ENCODE measurements around the gene FAM83F.

FAM83F gene

GRCh38 chr22:40037320-40037719 is 42.6 kb downstream of the FAM83F start:
- Histone ChIP-seq H4K20me1 (ENCODE audit: insufficient read depth, low read length) (no peaks in the 10 kb centered on the region), H3K36me3 (replicated peaks; ENCODE audit: low read depth, low read length) (no peaks in the 10 kb centered on the region), H3K27ac (ENCODE audit: low read length) (no peak overlapping the region), H2AFZ (ENCODE audit: low read depth, low read length) (no peak overlapping the region), H3K4me1 (ENCODE audit: low read length) (no peaks in the 10 kb centered on the region; the same call in none of the 2 replicates), H3K79me2 (ENCODE audit: low read length) (no peaks in the 10 kb centered on the region), H3K9ac (ENCODE audit: low read length) (no peak overlapping the region), H3K9me3 (ENCODE audit: insufficient read depth, low read length) (no peaks in the 10 kb centered on the region), H3K4me2 (ENCODE audit: low read length) (no peak overlapping the region), H3K4me3 (ENCODE audit: low read length) (no peak overlapping the region), H3K27me3 (ENCODE audit: low read depth, low read length) (peaks cover 38% of the 10 kb centered on the region)
- TF ChIP-seq CTCF (IDR thresholded peaks at IDR 0.05; ENCODE audit: low read depth, low read length) (no peak), EZH2phosphoT487 (IDR thresholded peaks at IDR 0.05; ENCODE audit: low read depth) (no peak)

- Histone ChIP-seq H3K27me3 (ENCODE audit: low read depth, low read length) (peaks cover 36% of the 10 kb centered on the region), H3K4me3 (ENCODE audit: low read length) (no peak overlapping the region), H3K9ac (ENCODE audit: low read length) (no peak overlapping the region), H3K36me3 (replicated peaks; ENCODE audit: low read depth, low read length) (no peaks in the 10 kb centered on the region), H3K79me2 (ENCODE audit: low read length) (no peaks in the 10 kb centered on the region), H2AFZ (ENCODE audit: low read depth, low read length) (no peak overlapping the region), H3K4me1 (ENCODE audit: low read length) (peaks cover 8% of the 10 kb centered on the region), H4K20me1 (ENCODE audit: insufficient read depth, low read length) (no peaks in the 10 kb centered on the region), H3K9me3 (ENCODE audit: insufficient read depth, low read length) (no peaks in the 10 kb centered on the region), H3K4me2 (ENCODE audit: low read length) (no peak overlapping the region), H3K27ac (ENCODE audit: low read length) (no peak overlapping the region)
- TF ChIP-seq CTCF (IDR thresholded peaks at IDR 0.05; ENCODE audit: low read depth, low read length): no peak
- TF ChIP-seq EZH2phosphoT487 (IDR thresholded peaks at IDR 0.05; ENCODE audit: low read depth): no peak
These were observed 44.8 kb downstream of the FAM83F start for GRCh38 chr22:40039482-40040115.

GRCh38 chr22:40040927-40041326 is 46.2 kb downstream of the FAM83F start:
- peaks cover 33% of the 10 kb centered on the region for H3K27me3 ChIP-seq (ENCODE audit: low read depth, low read length)
- H3K4me3 ChIP-seq (ENCODE audit: low read length): no peak overlapping the region
- no peak overlapping the region for H3K27ac ChIP-seq (ENCODE audit: low read length)
- no peaks in the 10 kb centered on the region for H3K9me3 ChIP-seq (ENCODE audit: insufficient read depth, low read length)
- peaks cover 6% of the 10 kb centered on the region for H3K79me2 ChIP-seq (ENCODE audit: low read length)
- H4K20me1 ChIP-seq (ENCODE audit: insufficient read depth, low read length): no peaks in the 10 kb centered on the region
- TF ChIP-seq CTCF (IDR thresholded peaks at IDR 0.05; ENCODE audit: low read depth, low read length) (no peak), EZH2phosphoT487 (IDR thresholded peaks at IDR 0.05; ENCODE audit: low read depth) (no peak)
- H2AFZ ChIP-seq (ENCODE audit: low read depth, low read length): no peak overlapping the region
- H3K4me1 ChIP-seq (ENCODE audit: low read length): peaks cover 11% of the 10 kb centered on the region
- H3K9ac ChIP-seq (ENCODE audit: low read length): no peak overlapping the region
- no peak overlapping the region for H3K4me2 ChIP-seq (ENCODE audit: low read length)
- no peaks in the 10 kb centered on the region for H3K36me3 ChIP-seq (replicated peaks; ENCODE audit: low read depth, low read length)

GRCh38 chr22:40041366-40042137 is 46.8 kb downstream of the FAM83F start:
- TF ChIP-seq EZH2phosphoT487 (IDR thresholded peaks at IDR 0.05; ENCODE audit: low read depth) (no peak), CTCF (IDR thresholded peaks at IDR 0.05; ENCODE audit: low read depth, low read length) (no peak)
- Histone ChIP-seq H4K20me1 (ENCODE audit: insufficient read depth, low read length) (no peaks in the 10 kb centered on the region), H3K27ac (ENCODE audit: low read length) (no peak overlapping the region), H3K4me1 (ENCODE audit: low read length) (peaks cover 15% of the 10 kb centered on the region), H3K9ac (ENCODE audit: low read length) (no peak overlapping the region), H3K36me3 (replicated peaks; ENCODE audit: low read depth, low read length) (no peaks in the 10 kb centered on the region), H3K9me3 (ENCODE audit: insufficient read depth, low read length) (no peaks in the 10 kb centered on the region), H3K4me2 (ENCODE audit: low read length) (no peak overlapping the region), H3K79me2 (ENCODE audit: low read length) (peaks cover 8% of the 10 kb centered on the region), H3K27me3 (ENCODE audit: low read depth, low read length) (peaks cover 33% of the 10 kb centered on the region), H3K4me3 (ENCODE audit: low read length) (no peak overlapping the region), H2AFZ (ENCODE audit: low read depth, low read length) (no peak overlapping the region)

Data from OCI-LY3 (cell line).